Skin of body (tissue), 2 donors: ENCODE results near the gene ZNF281. TPM values are rescaled to one million over a fixed set of nuclear protein-coding genes. Genes with fewer than 3 reads are reported as not detected.
"Not testable (repeated sequence)": the region's sequence is repeated elsewhere in the genome, so short reads cannot be mapped to it uniquely, and the experiment has no call there.

Experiments used
- DNase-seq: peaks from one replicate; lab custom pipeline; 2025; lab: John Stamatoyannopoulos, UW
- total RNA-seq: library from RNA; depleted of rRNA; stranded (reverse); fragments of >200 nt; gene quantifications from one replicate; pipeline ENCODE4 v1.2.3, GENCODE V29; 2014

ZNF281 gene
- total RNA-seq, 1 donor from 2014 or later: 13.5 TPM

DNA sequence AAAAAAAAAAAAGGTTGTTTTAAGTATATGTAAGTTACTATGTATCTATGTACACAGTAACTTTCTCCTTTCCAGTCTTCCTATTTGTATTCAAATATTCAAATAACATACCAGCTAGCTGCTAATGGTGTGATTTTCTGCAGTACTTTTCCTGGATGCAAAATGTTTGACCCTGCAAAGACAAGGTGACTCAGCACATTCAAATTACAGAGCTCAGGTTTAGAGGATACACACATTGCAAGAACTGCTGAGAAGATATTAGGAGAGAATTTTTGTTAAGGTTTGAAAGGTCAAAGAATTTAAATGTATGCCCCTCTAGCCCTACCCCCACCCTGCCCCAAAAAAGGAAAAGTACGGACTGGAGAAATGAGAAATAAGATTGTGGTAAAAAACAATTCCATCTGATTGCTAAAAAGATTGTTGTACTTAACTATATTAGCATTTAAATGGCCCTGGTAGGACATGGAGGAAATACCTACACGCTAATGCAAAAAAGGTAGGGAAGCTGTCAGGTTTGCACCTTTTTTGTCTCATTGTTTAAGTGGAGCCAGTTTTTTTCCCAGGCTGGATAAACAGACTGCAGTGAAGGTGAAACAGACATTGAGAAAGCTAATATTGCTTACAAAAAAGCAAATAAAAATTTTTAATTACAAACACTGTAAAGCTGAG, 45.6 kb downstream of the ZNF281 start:
- no peak for DNase-seq

DNA sequence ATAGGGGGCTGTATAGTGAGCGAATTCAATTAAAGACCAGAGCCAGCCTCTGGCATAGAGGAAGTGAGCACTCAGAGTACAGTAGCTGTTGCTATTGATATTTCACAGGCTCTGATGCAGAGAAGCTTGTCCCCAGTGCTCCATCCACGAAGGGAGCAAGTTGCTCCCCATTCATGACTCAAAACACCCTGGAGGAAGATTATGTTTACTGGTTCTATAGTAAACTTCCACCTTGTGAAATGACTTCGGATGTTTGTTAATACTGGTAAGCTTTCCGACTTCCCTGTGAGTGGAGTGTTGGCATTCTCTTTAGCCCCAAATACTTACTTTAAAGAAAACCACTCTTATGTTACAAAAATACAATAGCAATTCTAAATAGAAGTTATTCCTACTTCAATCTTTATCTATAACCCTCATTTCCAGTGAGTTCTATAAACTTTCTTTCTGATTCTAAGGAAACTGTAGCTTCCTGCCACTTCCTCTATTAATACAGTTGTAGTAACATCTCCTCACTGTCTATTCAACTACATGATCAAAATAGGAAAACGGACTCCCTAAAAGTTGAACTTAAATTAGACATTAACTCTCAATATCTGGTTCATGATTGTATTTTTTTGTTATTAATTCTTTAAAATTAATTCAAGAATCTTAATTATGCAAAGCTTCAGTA, 46.4 kb downstream of the ZNF281 start:
- DNase-seq: no peak

DNA sequence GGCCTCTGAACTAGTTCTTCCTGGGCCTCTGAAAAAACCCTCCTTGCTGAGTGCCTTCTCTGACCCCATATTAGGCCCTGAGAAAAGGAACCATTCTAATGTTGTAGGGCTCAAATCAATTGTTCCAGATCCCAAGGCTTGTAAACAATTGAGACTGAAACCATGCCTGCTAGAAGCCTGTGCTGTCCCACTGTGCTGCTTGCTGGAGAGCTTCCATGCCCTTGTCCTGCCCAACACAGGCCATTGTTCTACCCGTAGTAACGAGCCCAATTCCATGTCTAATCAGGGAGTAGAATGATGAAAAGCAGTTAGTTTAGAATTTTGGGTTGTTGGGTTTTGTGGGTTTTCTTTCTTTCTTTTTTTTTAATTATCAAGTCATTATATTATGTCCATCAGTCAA, 47.4 kb downstream of the ZNF281 start:
- no peak for DNase-seq

DNA sequence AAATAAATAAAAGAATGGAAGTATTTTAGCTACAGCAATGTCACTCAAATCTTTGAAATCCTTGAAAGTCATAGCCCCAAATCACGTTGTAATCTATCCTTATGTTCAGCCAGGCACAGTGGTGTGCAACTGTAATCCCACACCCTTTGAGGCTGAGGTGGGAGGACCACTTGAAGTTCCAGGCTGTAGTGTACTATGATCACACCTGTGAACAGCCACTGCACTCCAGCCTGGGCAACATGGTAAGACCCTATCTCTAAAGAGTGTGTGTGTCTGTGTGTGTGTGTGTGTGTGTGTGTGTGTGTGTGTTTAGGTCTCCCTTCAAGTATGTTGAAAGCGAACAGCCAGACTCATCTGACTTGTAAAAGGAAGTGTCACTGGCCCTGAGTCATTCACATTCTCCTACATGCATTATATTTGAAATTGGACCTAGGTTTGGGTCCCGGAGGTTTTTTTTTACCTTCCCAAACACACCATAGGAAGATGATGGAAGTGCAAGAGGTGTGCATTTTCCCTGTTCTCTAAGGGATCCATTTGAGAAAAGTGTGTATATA, 50.1 kb downstream of the ZNF281 start:
- no peak for DNase-seq

DNA sequence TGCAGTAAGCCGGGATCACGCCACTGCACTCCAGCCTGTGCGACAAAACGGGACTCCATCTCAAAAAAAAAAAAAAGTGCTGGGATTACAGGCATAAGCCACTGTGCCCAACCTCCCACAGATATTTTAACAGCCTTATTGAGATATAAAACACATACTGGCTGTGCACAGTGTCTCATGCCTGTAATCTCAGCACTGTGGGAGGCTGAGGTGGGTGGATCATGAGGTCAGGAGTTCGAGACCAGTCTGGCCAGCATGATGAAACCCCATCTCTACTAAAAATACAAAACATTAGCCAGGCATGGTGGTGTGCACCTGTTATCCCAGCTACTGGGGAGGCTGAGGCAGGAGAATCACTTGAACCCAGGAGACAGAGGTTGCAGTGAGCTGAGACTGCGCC, 51.9 kb downstream of the ZNF281 start:
- not testable (repeated sequence) for DNase-seq

DNA sequence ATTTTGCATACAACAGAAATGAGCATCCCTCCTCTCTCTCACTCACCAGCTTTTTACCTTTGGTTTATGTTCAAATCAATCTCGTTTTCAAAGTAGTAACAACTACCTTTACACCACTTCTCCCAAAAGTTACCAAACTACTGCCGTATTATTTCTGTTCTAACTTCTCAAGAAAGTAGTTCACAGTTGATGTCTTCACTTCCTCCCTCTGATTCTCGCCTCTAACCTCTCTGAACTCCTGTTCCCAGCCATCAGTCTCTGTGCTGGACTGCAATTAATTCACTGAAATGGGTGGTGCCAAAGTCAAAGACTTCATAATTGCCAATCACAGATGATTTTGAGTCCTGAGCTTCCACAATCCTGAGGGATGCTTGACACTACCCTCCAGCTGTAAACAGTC, 54.0 kb downstream of the ZNF281 start:
- DNase-seq: no peak

Other genes with a start within 250 kb of the ZNF281 start
- 3.6 TPM for gene KIF14, start 210.7 kb upstream of the ZNF281 start, total RNA-seq